Activated CD4-positive, CD25-positive, alpha-beta regulatory T cell treated with anti-CD3 and anti-CD28 coated beads, Interleukin-2, amount 50 U/mL, for 72 hours (primary cell): Measurements from ENCODE around the gene LCORL.

Experiments used
- DNase-seq: peaks from one replicate; pipeline ENCODE4 v3.0.0; 2021

Gene LCORL

GRCh38 chr4:17823871-17824669 is 197.5 kb downstream of the LCORL start:
- no peak for DNase-seq

GRCh38 chr4:17817027-17817426 is 204.5 kb downstream of the LCORL start:
- no peak for DNase-seq

- no peak for DNase-seq
Observed at GRCh38 chr4:17816142-17816541, 205.4 kb downstream of the LCORL start.

GRCh38 chr4:17814140-17814539 is 207.4 kb downstream of the LCORL start:
- DNase-seq = no peak

GRCh38 chr4:17812801-17813200 is 208.8 kb downstream of the LCORL start:
- no peak for DNase-seq

- DNase-seq = no peak
Observed at GRCh38 chr4:17812125-17812524, 209.4 kb downstream of the LCORL start.

GRCh38 chr4:17811078-17811603 is 210.4 kb downstream of the LCORL start:
- DNase-seq = no peak

GRCh38 chr4:17810260-17811077 is 211.1 kb downstream of the LCORL start, which contains the start of the genes DCAF16 and NCAPG:
Gene DCAF16 (minus strand): TSS chr4:17810757. CDS start chr4:17804141, 6,616 bp downstream.
Gene NCAPG (plus strand): TSS chr4:17810979. CDS start chr4:17811078, 99 bp downstream.
- peak; percentile 99 for DNase-seq

GRCh38 chr4:17809667-17810066 is 211.9 kb downstream of the LCORL start:
- no peak for DNase-seq

- DNase-seq = no peak
Observed at GRCh38 chr4:17807446-17807845, 214.1 kb downstream of the LCORL start.

GRCh38 chr4:17805580-17806155 is 215.9 kb downstream of the LCORL start:
- no peak for DNase-seq

- no peak for DNase-seq
Observed at GRCh38 chr4:17797808-17798207, 223.7 kb downstream of the LCORL start.

GRCh38 chr4:17794730-17795129 is 226.8 kb downstream of the LCORL start:
- no peak for DNase-seq
